GM19240 (cell line): Measurements from ENCODE around the gene SLC22A6.

ENCODE experiments used
- DNase-seq: peaks from one replicate; pipeline ENCODE4 v3.0.0; 2011; ENCODE audit warnings: low spot score; ENCODE audit not compliant: insufficient read length

Gene SLC22A6

DNA sequence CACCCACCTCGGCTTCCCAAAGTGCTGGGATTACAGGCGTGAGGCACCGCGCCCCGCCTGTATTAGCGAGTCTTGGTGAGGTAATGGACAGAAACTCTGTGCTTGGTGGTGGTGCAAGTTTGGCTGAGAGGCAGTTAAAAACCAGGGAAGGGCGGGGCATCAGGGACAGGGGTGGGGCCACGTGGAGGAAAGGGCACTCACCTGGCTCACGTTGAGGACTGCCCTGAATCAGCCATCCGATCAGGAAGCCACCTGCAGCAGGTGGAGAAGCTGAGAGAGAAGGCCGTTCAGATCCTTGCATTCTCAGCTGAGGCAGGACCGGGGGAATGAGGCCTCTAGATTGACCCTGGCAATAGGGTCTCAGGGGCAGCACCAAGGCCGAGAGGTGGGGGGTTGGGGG is 51.5 kb downstream of the SLC22A6 start:
- DNase-seq = no peak

DNA sequence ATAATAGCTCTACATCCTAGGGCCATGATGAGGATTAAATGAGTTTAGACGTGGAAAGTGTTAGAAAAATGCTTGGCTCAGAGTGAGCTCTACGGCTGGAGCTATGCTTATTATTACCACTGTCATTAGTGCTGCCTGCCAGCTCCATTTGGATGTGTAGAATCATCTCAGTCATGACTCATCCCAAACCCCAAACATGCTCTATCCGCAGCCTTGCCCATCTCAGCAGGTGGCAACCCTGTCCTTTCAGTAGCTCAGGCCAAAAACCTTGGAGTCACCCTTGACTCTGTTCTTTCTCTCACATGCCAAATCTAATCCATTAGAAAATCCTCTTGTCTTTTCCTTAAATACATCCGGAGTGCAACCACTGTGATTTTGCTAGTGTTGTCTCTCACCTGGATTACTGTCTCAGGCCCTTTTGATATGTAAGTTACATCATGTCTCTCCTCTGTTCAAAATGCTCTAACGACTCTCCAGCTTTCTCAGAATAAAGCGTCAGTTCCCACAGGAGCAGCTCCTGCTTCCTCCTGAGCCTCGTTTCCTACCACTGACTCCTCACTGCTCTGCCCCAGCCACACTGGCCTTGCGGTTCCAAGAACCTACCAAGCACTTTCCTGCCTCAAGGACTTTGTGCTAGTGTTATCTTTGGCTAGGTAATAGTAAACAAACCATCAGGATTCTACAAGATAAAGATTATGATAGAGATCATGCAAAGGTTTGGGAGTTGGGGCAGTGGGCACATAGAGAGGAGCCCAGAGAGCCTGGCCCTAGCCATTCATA is 53.1 kb downstream of the SLC22A6 start:
- no peak for DNase-seq

- DNase-seq = no peak
These were observed 54.1 kb downstream of the SLC22A6 start for GRCh38 chr11:62930666-62931065.

- DNase-seq = no peak
These were observed 54.6 kb downstream of the SLC22A6 start for GRCh38 chr11:62930157-62930556.

DNA sequence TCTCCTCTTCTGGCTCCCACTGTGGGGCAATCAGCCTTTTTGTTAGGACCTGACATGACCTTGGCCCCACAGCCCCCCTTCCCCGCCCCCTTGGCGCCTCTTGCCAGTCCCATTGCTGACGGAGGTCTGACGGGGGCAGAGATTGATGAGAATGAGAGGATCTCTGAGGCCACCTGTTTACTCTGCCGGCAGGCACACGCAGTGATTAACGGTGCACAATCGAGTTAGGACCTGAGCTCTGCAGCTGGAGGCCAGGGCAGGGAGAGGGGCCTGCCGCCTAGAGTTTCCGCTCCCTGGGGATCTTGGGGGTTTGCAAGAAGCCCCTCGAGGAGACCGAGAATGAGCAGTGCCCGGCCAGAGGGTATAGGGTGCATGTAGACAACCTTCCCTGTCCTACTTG is 56.8 kb downstream of the SLC22A6 start:
- DNase-seq = no peak

DNA sequence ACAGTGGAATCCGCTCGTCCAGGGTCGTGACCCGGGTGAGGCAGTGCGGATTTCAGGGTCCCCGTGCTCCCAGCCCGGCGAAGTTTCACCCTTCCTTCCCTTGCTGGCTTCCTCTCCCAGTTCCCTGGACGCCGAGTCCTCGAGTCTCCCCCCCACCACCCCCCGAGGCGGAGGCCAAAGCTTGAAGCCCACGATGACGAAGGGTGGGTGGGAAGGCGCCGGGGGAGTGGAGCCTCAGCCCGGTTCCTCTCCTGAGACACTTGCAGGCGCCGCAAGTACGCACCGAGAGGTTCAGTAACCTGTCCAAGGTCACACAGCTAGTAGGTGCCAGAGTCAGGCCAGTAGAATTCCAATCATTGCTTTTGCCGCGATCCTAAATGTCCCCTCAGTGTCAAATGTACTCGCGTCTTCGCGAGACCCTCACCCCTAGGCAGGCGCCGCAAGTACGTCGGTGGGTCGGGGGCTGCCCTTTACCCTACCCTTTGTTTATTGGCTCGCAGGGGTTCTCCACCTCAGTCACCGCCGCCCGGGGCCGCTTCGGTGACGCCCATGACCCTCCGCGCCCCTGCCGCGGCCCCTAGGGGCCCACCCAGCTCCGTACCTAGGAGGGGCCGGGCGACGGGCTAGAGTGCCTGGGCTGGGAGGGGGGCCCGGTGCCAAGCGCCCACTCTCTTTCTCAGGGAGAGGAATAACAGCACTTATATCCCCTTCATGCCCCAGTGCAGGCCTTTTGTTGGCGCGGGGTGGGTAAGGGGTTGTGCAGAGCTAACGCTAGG is 57.9 kb downstream of the SLC22A6 start:
- no peak for DNase-seq
